Endothelial cell of umbilical vein (primary cell): ENCODE data around the gene RPS6KL1. TPM values are rescaled to one million over a fixed set of nuclear protein-coding genes. Genes with fewer than 3 reads are reported as not detected.
A peak's percentile ranks its signal among the peaks of the same experiment; 100 is the strongest.

ENCODE experiments used
- BruUV-seq: library from RNA; stranded (reverse); fragments of 400-500 nt; replicated peaks from 2 replicates; lab custom pipeline; 2021; lab: Mats Ljungman, UMichigan
- CTCF ChIA-PET: fragments of 300-600, 350-600 bp; sonication (Branson Sonifier 250); formaldehyde crosslinking; loops from one replicate; lab custom pipeline; 2021; ENCODE audit warnings: antibody characterized with exemption, inconsistent platforms; lab: Charles Lee
- POLR2A ChIA-PET: fragments of 300-600, 350-600 bp; sonication (Branson Sonifier 250); formaldehyde crosslinking; loops from one replicate; lab custom pipeline; 2021; ENCODE audit warnings: antibody characterized with exemption, inconsistent platforms; lab: Charles Lee
- DNase-seq: peaks from one replicate; pipeline ENCODE4 v3.0.0-alpha.2; 2011; ENCODE audit warnings: low read depth, low spot score
- FAIRE-seq: peaks from 2 replicates; lab custom pipeline; 2011; peaks lifted over from hg19 to GRCh38; lab: Jason Lieb, UNC
- H2AFZ ChIP-seq: 2 replicates; pipeline ENCODE4 v1.6.0; 2012; ENCODE audit warnings: low read depth, low read length, control low read depth, inconsistent platforms
- H3K27ac ChIP-seq: 2 replicates; pipeline ENCODE4 v1.5.1; 2011; ENCODE audit warnings: low read depth, mild to moderate bottlenecking, control low read depth, low read length, moderate library complexity; ENCODE audit not compliant: insufficient read depth
- H3K27me3 ChIP-seq, 2 experiments: 2 replicates each; pipeline versions ENCODE4 v1.6.0 to v1.6.1; 2011; ENCODE audit warnings: low read length in 2 of 2, mixed read lengths in 1 of 2; ENCODE audit not compliant: control insufficient read depth in 2 of 2, insufficient read depth in 2 of 2
- H3K36me3 ChIP-seq, 2 experiments: 2 replicates in 1 of 2; 3 replicates in 1 of 2; pipeline ENCODE4 v1.5.1; 2011; ENCODE audit warnings: low read length in 2 of 2, mild to moderate bottlenecking in 1 of 2, moderate library complexity in 1 of 2; ENCODE audit not compliant: control insufficient read depth in 2 of 2, insufficient read depth in 2 of 2; ENCODE audit errors: extremely low read depth in 1 of 2
- H3K4me1 ChIP-seq: 3 replicates; pipeline ENCODE4 v1.5.1; 2011; ENCODE audit warnings: mild to moderate bottlenecking, low read length; ENCODE audit not compliant: control insufficient read depth, insufficient read depth; ENCODE audit errors: extremely low read depth
- H3K4me2 ChIP-seq: 2 replicates; pipeline ENCODE4 v1.6.1; 2011; ENCODE audit warnings: low read length, control low read depth, mixed read lengths; ENCODE audit not compliant: insufficient read depth
- H3K4me3 ChIP-seq, 3 experiments: fragments of 200-600 bp in 1 of 3; sonication (generic), shearing (Covaris generic) in 1 of 3; replicated peaks in 1 of 3; 2 replicates each; pipeline ENCODE4 v1.5.1; 2011 to 2016; ENCODE audit warnings: control low read depth in 3 of 3, low read length in 3 of 3, mild to moderate bottlenecking in 2 of 3, inconsistent platforms in 1 of 3, low read depth in 1 of 3, moderate library complexity in 1 of 3; ENCODE audit not compliant: insufficient read depth in 1 of 3
- H3K79me2 ChIP-seq: 2 replicates; pipeline ENCODE4 v1.6.0; 2012; ENCODE audit warnings: low read length, inconsistent platforms; ENCODE audit not compliant: control insufficient read depth, insufficient read depth
- H3K9ac ChIP-seq: replicated peaks from 2 replicates; pipeline ENCODE3; 2011; ENCODE audit warnings: low read length, control low read depth; ENCODE audit not compliant: insufficient read depth; ENCODE audit errors: extremely low read depth
- H3K9me1 ChIP-seq: replicated peaks from 3 replicates; pipeline ENCODE4 v1.6.0; 2011; ENCODE audit warnings: mild to moderate bottlenecking, low read length; ENCODE audit not compliant: control insufficient read depth, insufficient read depth; ENCODE audit errors: extremely low read depth
- H3K9me3 ChIP-seq: replicated peaks from 2 replicates; pipeline ENCODE4 v1.5.1; 2012; ENCODE audit warnings: low read length, inconsistent platforms; ENCODE audit not compliant: control insufficient read depth, insufficient read depth
- H4K20me1 ChIP-seq: replicated peaks from 2 replicates; pipeline ENCODE3; 2011; ENCODE audit warnings: mild to moderate bottlenecking, low read length; ENCODE audit not compliant: control insufficient read depth, insufficient read depth; ENCODE audit errors: extremely low read depth
- GATA2 ChIP-seq: IDR thresholded peaks from 2 replicates; pipeline ENCODE4 v1.7.0; 2011; ENCODE audit warnings: low read depth, mild to moderate bottlenecking, moderate library complexity, mixed read lengths, low read length; ENCODE audit not compliant: insufficient read length, insufficient read depth
- MAX ChIP-seq: IDR thresholded peaks from 2 replicates; pipeline ENCODE4 v1.6.1; 2011; ENCODE audit not compliant: insufficient read depth, insufficient read length
- dilution Hi-C: fragments of 300-500 bp; cut with MboI; formaldehyde crosslinking; loops from one replicate; pipeline ENCODE4 v1.15.0; 2019; ENCODE audit warnings: low sequenced_read_pairs; ENCODE audit not compliant: extremely low pct_ligation_motif_present
- intact Hi-C: fragments of 100-400 bp; cut with micrococcal nuclease; formaldehyde crosslinking; loops from one replicate; pipeline ENCODE4 v1.10.0; 2022
- polyA plus RNA-seq, 4 experiments: library from polyadenylated mRNA; depleted of rRNA in 3 of 4; stranded (reverse) in 3 of 4; unstranded in 1 of 4; fragments of >200 nt; gene quantifications; 2 replicates each; pipeline versions ENCODE4 v1.2.1 to v1.2.3, GENCODE V29; 2011 to 2012; ENCODE audit warnings: missing spikeins in 1 of 4
- total RNA-seq: library from RNA; stranded (reverse); gene quantifications from 2 replicates; pipeline ENCODE4 v1.2.3, GENCODE V29; 2021
- TF ChIP-seq, protein P1 (sequence below), 2 donors: IDR thresholded peaks; 1 replicate in 1 of 2; 2 replicates in 1 of 2; pipeline ENCODE4 v1.5.1; 2011; ENCODE audit warnings: low read length in 2 of 2, mild to moderate bottlenecking in 2 of 2, moderate library complexity in 2 of 2, control low read depth in 1 of 2, inconsistent platforms in 1 of 2, low read depth in 1 of 2; ENCODE audit not compliant: insufficient read depth in 1 of 2; ENCODE audit errors: extremely low read depth in 1 of 2

Gene RPS6KL1
- total and polyA plus RNA-seq, 2 donors (not counting 3 experiments of a cell fraction or from before 2014, with no cell fraction given): 10.2 to 23.8 TPM

- Histone ChIP-seq H3K79me2 (peaks cover 16% of the 10 kb centered on the region), H3K4me1 (peaks cover 39% of the 10 kb centered on the region), H2AFZ (no peak overlapping the region), H3K9me3 (no peaks in the 10 kb centered on the region), H3K36me3 (peaks cover 26 to 54% of the 10 kb centered on the region in 2 experiments), H3K9me1 (no peaks in the 10 kb centered on the region), H3K27me3 (no peaks in the 10 kb centered on the region), H3K27ac (peak overlapping the region; percentile 30), H3K4me3 (no peak overlapping the region), H3K4me2 (no peak overlapping the region), H4K20me1 (no peaks in the 10 kb centered on the region), H3K9ac (no peak overlapping the region)
- FAIRE-seq (peak; percentile 73), DNase-seq (peak; percentile 69)
- no TSS peak for BruUV-seq
- dilution Hi-C loops (no loop called here), intact Hi-C loops (loop anchor here (1.0 to 2.0 kb wide), 5 partner anchors 32 to 142 kb away; partner anchors contain the start of genes EIF2B2 and ZC2HC1C)
- POLR2A ChIA-PET: no interaction called here
- TF ChIP-seq, protein P1, sequence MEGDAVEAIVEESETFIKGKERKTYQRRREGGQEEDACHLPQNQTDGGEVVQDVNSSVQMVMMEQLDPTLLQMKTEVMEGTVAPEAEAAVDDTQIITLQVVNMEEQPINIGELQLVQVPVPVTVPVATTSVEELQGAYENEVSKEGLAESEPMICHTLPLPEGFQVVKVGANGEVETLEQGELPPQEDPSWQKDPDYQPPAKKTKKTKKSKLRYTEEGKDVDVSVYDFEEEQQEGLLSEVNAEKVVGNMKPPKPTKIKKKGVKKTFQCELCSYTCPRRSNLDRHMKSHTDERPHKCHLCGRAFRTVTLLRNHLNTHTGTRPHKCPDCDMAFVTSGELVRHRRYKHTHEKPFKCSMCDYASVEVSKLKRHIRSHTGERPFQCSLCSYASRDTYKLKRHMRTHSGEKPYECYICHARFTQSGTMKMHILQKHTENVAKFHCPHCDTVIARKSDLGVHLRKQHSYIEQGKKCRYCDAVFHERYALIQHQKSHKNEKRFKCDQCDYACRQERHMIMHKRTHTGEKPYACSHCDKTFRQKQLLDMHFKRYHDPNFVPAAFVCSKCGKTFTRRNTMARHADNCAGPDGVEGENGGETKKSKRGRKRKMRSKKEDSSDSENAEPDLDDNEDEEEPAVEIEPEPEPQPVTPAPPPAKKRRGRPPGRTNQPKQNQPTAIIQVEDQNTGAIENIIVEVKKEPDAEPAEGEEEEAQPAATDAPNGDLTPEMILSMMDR (IDR thresholded peaks at IDR 0.05; ENCODE audit: extremely low read depth in 1 of 2, insufficient read depth in 1 of 2, low read depth in 1 of 2, low read length in 2 of 2): peak; percentile 80 to 96
- TF ChIP-seq GATA2 (no peak), MAX (no peak)
- CTCF ChIA-PET: interaction anchor here (0.6 to 5.0 kb wide), 17 partner anchors 9 to 715 kb away, joined by 3 to 73 read pairs (median 4); partner anchors contain the start of genes EIF2B2, PGF, RPS6KL1 and TTLL5
Observed at GRCh38 chr14:74945852-74946658, 23.0 kb upstream of the RPS6KL1 start.
